ENCODE data around the gene BPIFB1. TPM values are rescaled to one million over a fixed set of nuclear protein-coding genes. Genes with fewer than 3 reads are reported as not detected.
A peak's percentile ranks its signal among the peaks of the same experiment; 100 is the strongest.

Gene BPIFB1
- total and polyA plus RNA-seq, 10 of the 15 experiments (the other 5 are each of a cell fraction or from before 2014, with no cell fraction given), result 0.13 TPM; not detected in 9

DNA sequence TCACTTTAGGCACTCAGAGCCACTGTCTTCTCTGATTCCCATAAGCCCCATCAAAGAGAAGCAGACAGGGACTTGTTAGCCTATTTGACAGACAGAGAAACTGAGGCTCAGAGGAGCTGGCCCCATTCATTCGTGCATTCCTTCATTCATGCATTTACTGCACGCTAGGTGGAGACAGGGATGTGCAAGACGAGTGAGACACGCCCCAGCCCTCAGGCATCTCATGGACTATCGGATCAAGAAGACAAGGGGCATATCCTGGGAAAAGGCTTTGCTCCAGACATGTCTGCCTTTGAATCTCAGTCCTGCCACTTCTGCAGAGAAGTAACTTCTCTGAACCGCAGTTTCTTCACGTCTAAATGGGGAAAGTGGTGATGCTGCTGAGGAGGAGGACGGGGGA is 54.1 kb downstream of the BPIFB1 start:
- CTCF ChIA-PET, result interaction anchor here (0.6 kb wide), 1 partner anchor 20 kb away, joined by 3 read pairs; no protein-coding TSS in a partner anchor
- no peaks in the 10 kb centered on the region for H3K9me3 ChIP-seq (replicated peaks; ENCODE audit: control insufficient read depth, insufficient read depth, low read length)
- in situ Hi-C loops (cut with MboI), result no loop called here
- H3K4me1 ChIP-seq (ENCODE audit: control insufficient read depth, insufficient read depth, low read length), result peaks cover 15% of the 10 kb centered on the region
- H3K27me3 ChIP-seq (replicated peaks in 1 of 2; ENCODE audit: control insufficient read depth in 2 of 2, insufficient read depth in 2 of 2, low read length in 1 of 2), result no peaks in the 10 kb centered on the region; a peak in 1 of 4 replicates
- no peak overlapping the region for H3K9ac ChIP-seq (ENCODE audit: control insufficient read depth, insufficient read depth, low read length)
- RAD21 ChIA-PET (ENCODE audit: unreplicated experiment), result interaction anchor here (0.7 kb wide), 1 partner anchor 16 kb away, joined by 4 read pairs; no protein-coding TSS in a partner anchor
- TF ChIP-seq NBN (IDR thresholded peaks at IDR 0.05) (no peak), ATF7 (IDR thresholded peaks at IDR 0.05; ENCODE audit: low read depth) (no peak), EP300 (IDR thresholded peaks at IDR 0.05; ENCODE audit: borderline replicate concordance in 1 of 2, control insufficient read depth in 1 of 2, low read depth in 2 of 2, low read length in 2 of 2) (no peak), HDAC6 (IDR thresholded peaks at IDR 0.05; ENCODE audit: unreplicated experiment) (no peak), SRF (IDR thresholded peaks at IDR 0.05; ENCODE audit: low read depth in 2 of 2, low read length in 2 of 2) (no peak), SPI1 (IDR thresholded peaks at IDR 0.05; ENCODE audit: borderline replicate concordance, insufficient read depth, low read depth, low read length) (no peak), CEBPB (IDR thresholded peaks at IDR 0.05; ENCODE audit: borderline replicate concordance in 1 of 2, low read depth in 2 of 2, low read length in 2 of 2) (no peak), EZH2 (IDR thresholded peaks at IDR 0.05; ENCODE audit: borderline replicate concordance, control insufficient read depth, low read depth, low read length) (no peak), FOS (IDR thresholded peaks at IDR 0.05; ENCODE audit: borderline replicate concordance, extremely low read depth, insufficient read length) (no peak)
- TF ChIP-seq, protein P1, sequence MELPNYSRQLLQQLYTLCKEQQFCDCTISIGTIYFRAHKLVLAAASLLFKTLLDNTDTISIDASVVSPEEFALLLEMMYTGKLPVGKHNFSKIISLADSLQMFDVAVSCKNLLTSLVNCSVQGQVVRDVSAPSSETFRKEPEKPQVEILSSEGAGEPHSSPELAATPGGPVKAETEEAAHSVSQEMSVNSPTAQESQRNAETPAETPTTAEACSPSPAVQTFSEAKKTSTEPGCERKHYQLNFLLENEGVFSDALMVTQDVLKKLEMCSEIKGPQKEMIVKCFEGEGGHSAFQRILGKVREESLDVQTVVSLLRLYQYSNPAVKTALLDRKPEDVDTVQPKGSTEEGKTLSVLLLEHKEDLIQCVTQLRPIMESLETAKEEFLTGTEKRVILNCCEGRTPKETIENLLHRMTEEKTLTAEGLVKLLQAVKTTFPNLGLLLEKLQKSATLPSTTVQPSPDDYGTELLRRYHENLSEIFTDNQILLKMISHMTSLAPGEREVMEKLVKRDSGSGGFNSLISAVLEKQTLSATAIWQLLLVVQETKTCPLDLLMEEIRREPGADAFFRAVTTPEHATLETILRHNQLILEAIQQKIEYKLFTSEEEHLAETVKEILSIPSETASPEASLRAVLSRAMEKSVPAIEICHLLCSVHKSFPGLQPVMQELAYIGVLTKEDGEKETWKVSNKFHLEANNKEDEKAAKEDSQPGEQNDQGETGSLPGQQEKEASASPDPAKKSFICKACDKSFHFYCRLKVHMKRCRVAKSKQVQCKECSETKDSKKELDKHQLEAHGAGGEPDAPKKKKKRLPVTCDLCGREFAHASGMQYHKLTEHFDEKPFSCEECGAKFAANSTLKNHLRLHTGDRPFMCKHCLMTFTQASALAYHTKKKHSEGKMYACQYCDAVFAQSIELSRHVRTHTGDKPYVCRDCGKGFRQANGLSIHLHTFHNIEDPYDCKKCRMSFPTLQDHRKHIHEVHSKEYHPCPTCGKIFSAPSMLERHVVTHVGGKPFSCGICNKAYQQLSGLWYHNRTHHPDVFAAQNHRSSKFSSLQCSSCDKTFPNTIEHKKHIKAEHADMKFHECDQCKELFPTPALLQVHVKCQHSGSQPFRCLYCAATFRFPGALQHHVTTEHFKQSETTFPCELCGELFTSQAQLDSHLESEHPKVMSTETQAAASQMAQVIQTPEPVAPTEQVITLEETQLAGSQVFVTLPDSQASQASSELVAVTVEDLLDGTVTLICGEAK (IDR thresholded peaks at IDR 0.05; ENCODE audit: borderline replicate concordance), result no peak
- TF ChIP-seq, protein P2, sequence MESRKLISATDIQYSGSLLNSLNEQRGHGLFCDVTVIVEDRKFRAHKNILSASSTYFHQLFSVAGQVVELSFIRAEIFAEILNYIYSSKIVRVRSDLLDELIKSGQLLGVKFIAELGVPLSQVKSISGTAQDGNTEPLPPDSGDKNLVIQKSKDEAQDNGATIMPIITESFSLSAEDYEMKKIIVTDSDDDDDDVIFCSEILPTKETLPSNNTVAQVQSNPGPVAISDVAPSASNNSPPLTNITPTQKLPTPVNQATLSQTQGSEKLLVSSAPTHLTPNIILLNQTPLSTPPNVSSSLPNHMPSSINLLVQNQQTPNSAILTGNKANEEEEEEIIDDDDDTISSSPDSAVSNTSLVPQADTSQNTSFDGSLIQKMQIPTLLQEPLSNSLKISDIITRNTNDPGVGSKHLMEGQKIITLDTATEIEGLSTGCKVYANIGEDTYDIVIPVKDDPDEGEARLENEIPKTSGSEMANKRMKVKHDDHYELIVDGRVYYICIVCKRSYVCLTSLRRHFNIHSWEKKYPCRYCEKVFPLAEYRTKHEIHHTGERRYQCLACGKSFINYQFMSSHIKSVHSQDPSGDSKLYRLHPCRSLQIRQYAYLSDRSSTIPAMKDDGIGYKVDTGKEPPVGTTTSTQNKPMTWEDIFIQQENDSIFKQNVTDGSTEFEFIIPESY (IDR thresholded peaks at IDR 0.05), result no peak
- no peak for ATAC-seq
- H3K4me2 ChIP-seq (ENCODE audit: control insufficient read depth, insufficient read depth), result no peak overlapping the region
- BruUV-seq (replicated peaks), result no TSS peak
- H2AFZ ChIP-seq (ENCODE audit: control insufficient read depth, low read depth, low read length), result peak overlapping the region; percentile 25; the same call in 1 of the 2 replicates
- FAIRE-seq, result no peak
- H3K27ac ChIP-seq (ENCODE audit: control insufficient read depth, insufficient read depth), result no peak overlapping the region
- H3K4me3 ChIP-seq, result no peak overlapping the region
- H3K79me2 ChIP-seq (ENCODE audit: control insufficient read depth, insufficient read depth, low read length), result no peaks in the 10 kb centered on the region
- no peaks in the 10 kb centered on the region for H3K36me3 ChIP-seq (ENCODE audit: control insufficient read depth in 2 of 2, insufficient read depth in 2 of 2, low read length in 1 of 2)
- DNase-seq (ENCODE audit: low read depth, low spot score), result no peak
- WGBS (ENCODE audit: insufficient coverage, insufficient replicate concordance, low lambda C conversion rate, missing lambda C conversion rate), result 44% methylated on average over 8 of the region's 8 CpGs
- POLR2A ChIA-PET, result no interaction called here
- no peaks in the 10 kb centered on the region for H4K20me1 ChIP-seq (ENCODE audit: control insufficient read depth, insufficient read depth)
- SMC1A ChIA-PET (ENCODE audit: uncharacterized antibody, unreplicated experiment), result no interaction called here
- intact Hi-C loops (cut with micrococcal nuclease; ENCODE audit: unreplicated experiment), result no loop called here
